DND-41 (cell line): ENCODE measurements around the gene RAD51B.

Source experiments
- EZH2 ChIP-seq: IDR thresholded peaks from 3 replicates; pipeline ENCODE4 v1.6.1; 2012; ENCODE audit warnings: borderline replicate concordance, low read depth, mild to moderate bottlenecking, moderate library complexity, low read length, inconsistent platforms; ENCODE audit not compliant: severe bottlenecking
- TF ChIP-seq, protein P1 (sequence below): IDR thresholded peaks from 2 replicates; pipeline ENCODE4 v1.5.1; 2012; ENCODE audit warnings: borderline replicate concordance, low read length, moderate library complexity, mild to moderate bottlenecking; ENCODE audit not compliant: poor library complexity, severe bottlenecking; ENCODE audit errors: extremely low read depth

DNA sequence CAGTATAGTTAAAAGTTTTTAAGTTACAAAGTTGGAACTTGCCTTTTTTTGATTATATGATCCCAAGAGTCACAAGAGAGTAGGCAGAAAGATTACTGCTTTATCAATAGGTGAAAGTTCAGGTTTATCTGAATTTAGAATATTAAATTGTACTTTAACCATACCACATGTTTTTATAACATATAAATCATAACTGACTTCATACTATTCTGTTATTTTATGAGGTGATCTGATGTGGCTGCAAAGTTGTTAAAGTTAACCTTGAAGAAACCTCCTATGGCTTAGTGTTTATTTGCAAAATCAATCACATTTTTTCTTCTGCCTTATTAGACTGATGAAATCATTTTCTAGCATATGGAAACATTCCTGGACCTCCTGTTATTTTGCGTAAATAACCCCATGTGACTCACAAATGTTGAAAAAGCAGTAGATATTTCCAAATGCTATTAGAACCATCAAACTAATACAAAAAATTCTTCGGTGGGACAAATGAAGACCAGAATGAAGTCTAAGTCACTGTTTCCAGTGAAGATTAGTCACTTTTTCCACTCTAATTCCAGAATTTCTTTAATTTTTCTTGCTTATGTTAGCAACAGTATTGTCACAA is 132.1 kb downstream of the RAD51B start:
- TF ChIP-seq, protein P1, sequence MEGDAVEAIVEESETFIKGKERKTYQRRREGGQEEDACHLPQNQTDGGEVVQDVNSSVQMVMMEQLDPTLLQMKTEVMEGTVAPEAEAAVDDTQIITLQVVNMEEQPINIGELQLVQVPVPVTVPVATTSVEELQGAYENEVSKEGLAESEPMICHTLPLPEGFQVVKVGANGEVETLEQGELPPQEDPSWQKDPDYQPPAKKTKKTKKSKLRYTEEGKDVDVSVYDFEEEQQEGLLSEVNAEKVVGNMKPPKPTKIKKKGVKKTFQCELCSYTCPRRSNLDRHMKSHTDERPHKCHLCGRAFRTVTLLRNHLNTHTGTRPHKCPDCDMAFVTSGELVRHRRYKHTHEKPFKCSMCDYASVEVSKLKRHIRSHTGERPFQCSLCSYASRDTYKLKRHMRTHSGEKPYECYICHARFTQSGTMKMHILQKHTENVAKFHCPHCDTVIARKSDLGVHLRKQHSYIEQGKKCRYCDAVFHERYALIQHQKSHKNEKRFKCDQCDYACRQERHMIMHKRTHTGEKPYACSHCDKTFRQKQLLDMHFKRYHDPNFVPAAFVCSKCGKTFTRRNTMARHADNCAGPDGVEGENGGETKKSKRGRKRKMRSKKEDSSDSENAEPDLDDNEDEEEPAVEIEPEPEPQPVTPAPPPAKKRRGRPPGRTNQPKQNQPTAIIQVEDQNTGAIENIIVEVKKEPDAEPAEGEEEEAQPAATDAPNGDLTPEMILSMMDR, result no peak
- TF ChIP-seq EZH2, result no peak
